Kidney (tissue), 14 donors: ENCODE measurements around the gene UBE2D2. TPM values are rescaled to one million over a fixed set of nuclear protein-coding genes. Genes with fewer than 3 reads are reported as not detected.

Experiments used
- DNase-seq, 5 donors: peaks; one replicate each; pipeline ENCODE4 v3.0.0-alpha.2; 2013 to 2020
- FAIRE-seq: peaks from 2 replicates; lab custom pipeline; 2012; peaks lifted over from hg19 to GRCh38; lab: Jason Lieb, UNC
- H3K27ac ChIP-seq, 2 donors: one replicate each; pipeline ENCODE4 v1.7.0; 2013; ENCODE audit warnings: low read depth in 2 of 2, low read length in 2 of 2, inconsistent platforms in 1 of 2
- H3K27me3 ChIP-seq: one replicate; pipeline ENCODE4 v1.7.1; 2013; ENCODE audit warnings: low read length, inconsistent platforms; ENCODE audit not compliant: control insufficient read depth, insufficient read depth
- H3K36me3 ChIP-seq, 3 donors: one replicate each; pipeline versions ENCODE4 v1.7.0 to v1.7.1; 2013; ENCODE audit warnings: low read length in 3 of 3, control low read depth in 1 of 3, inconsistent platforms in 1 of 3; ENCODE audit not compliant: insufficient read depth in 3 of 3, control insufficient read depth in 2 of 3
- H3K4me1 ChIP-seq, 3 donors: one replicate each; pipeline versions ENCODE4 v1.7.0 to v1.7.1; 2013; ENCODE audit warnings: low read length in 3 of 3, inconsistent platforms in 1 of 3, low read depth in 1 of 3; ENCODE audit not compliant: control insufficient read depth in 2 of 3, insufficient read depth in 2 of 3
- H3K4me3 ChIP-seq, 3 donors: one replicate each; pipeline versions ENCODE4 v1.7.0 to v1.8.1; 2013; ENCODE audit warnings: low read length in 3 of 3, control low read depth in 1 of 3, inconsistent platforms in 1 of 3
- H3K9ac ChIP-seq, 3 donors: one replicate each; pipeline versions ENCODE4 v1.7.0 to v1.7.1; 2013; ENCODE audit warnings: low read length in 3 of 3, control low read depth in 1 of 3, inconsistent platforms in 1 of 3
- H3K9me3 ChIP-seq, 3 donors: one replicate each; pipeline versions ENCODE4 v1.7.0 to v1.7.1; 2013; ENCODE audit warnings: low read length in 3 of 3, control low read depth in 1 of 3, inconsistent platforms in 1 of 3; ENCODE audit not compliant: control insufficient read depth in 2 of 3, insufficient read depth in 1 of 3
- CTCF ChIP-seq: IDR thresholded peaks from 3 replicates; pipeline ENCODE4 v1.5.1; 2012; ENCODE audit warnings: mild to moderate bottlenecking, moderate library complexity, borderline replicate concordance; ENCODE audit not compliant: insufficient read depth; ENCODE audit errors: extremely low read depth
- intact Hi-C: fragments of 100-400 bp; cut with DNase I; formaldehyde crosslinking; loops from one replicate; pipeline ENCODE4 v1.11.1; 2022
- polyA plus RNA-seq: library from polyadenylated mRNA; stranded (reverse); fragments of 350-450 nt; fragmentation: Illumina TruSeq; extraction: RNeasy Lipid Tissue Mini Kit (QIAGEN cat#74804); gene quantifications from one replicate; pipeline ENCODE4 v1.2.3, GENCODE V29; 2014; ENCODE audit warnings: low read depth, low replicate concordance; ENCODE audit not compliant: insufficient read depth
- total RNA-seq: library from RNA; stranded (reverse); fragmentation: NEBNext Ultra II Directional; extraction: Animal tissue kit (Norgen Biotek cat#: 25700); gene quantifications from one replicate; pipeline ENCODE4 v1.2.1, GENCODE V29; 2021
- donor health status: control.
- donor health status: control.
- donor health status: control.
- donor health status: control.
- donor health status: control.
- donor health status: DM: yes; HTN: yes; CAD: no.
- donor health status: Normal renal cell carcinoma (clear cell type).

UBE2D2 gene
- total and polyA plus RNA-seq, 2 donors from 2014 or later, result 118 to 131 TPM

- Histone ChIP-seq H3K4me1 (peaks cover 6 to 48% (median 46%) of the 10 kb centered on the region in 3 donors), H3K27ac (no peak overlapping the region), H3K4me3 (no peak overlapping the region), H3K27me3 (no peaks in the 10 kb centered on the region), H3K9me3 (no peaks in the 10 kb centered on the region), H3K9ac (no peak overlapping the region), H3K36me3 (no peaks in the 10 kb centered on the region)
- intact Hi-C loops, result no loop called here
- FAIRE-seq, result no peak
- TF ChIP-seq CTCF, result no peak
- peak in 2 of 5 donors; percentile 26 to 43 for DNase-seq
Observed at GRCh38 chr5:139646111-139646510, 85.0 kb downstream of the UBE2D2 start.

DNA sequence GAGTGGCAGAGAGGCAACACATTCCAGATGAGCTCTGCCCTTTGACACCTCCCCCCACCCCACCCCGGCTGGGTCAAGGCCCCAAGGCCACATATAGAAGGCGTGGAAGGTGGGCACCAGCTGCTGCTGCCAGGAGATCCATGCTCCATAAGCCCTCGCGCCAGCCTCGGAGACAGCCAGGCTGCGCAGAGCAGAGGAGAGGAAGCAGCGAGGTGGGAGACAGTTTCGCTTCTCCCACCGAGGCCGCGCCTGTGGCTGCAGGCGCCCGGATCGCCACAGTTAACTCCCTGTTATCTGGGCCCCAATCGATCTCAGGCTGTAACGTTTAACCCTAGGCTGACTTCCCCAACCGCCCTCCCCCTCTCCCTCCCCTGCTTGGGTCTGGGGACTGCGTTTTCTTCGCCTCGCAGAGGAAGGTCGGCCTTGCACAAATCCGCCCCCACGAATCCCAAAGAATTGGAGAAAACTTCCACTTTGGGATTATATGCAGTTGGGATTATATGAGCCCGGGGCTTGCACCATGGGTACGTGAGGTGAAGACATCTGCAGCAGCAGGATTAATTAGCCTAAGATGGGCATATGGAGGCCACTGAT lies 85.9 kb downstream of the UBE2D2 start:
- DNase-seq, result peak in 3 of 5 donors; percentile 29 to 78 (median 73)

GRCh38 chr5:139647506-139648204 lies 86.5 kb downstream of the UBE2D2 start:
- no peaks in the 10 kb centered on the region for H3K36me3 ChIP-seq
- DNase-seq (peak in 2 of 5 donors; percentile 30 to 71), FAIRE-seq (no peak)
- intact Hi-C loops, result no loop called here
- peak overlapping the region in 2 of 3 donors; percentile 21 to 44 for H3K9ac ChIP-seq
- H3K27me3 ChIP-seq, result no peaks in the 10 kb centered on the region
- H3K9me3 ChIP-seq, result no peaks in the 10 kb centered on the region
- H3K27ac ChIP-seq, result peak overlapping the region; percentile 88 to 90
- TF ChIP-seq CTCF, result no peak
- peak overlapping the region; percentile 21 to 82 (median 41) for H3K4me3 ChIP-seq
- H3K4me1 ChIP-seq, result peaks cover 8 to 45% (median 42%) of the 10 kb centered on the region in 3 donors

More for the DNA sequence above, 85.9 kb downstream of the UBE2D2 start:
- Histone ChIP-seq H3K27me3 (no peaks in the 10 kb centered on the region), H3K36me3 (no peaks in the 10 kb centered on the region), H3K4me1 (peaks cover 11 to 46% (median 45%) of the 10 kb centered on the region in 3 donors), H3K27ac (peak overlapping the region; percentile 54 to 90), H3K9ac (peak overlapping the region in 1 of 3 donors; percentile 44), H3K4me3 (peak overlapping the region; percentile 21 to 82 (median 41)), H3K9me3 (no peaks in the 10 kb centered on the region)
- TF ChIP-seq CTCF, result no peak
- intact Hi-C loops, result no loop called here
- no peak for FAIRE-seq
